Osteocyte (in vitro differentiated cells): ENCODE measurements around the gene SPTLC1. TPM values are rescaled to one million over a fixed set of nuclear protein-coding genes. Genes with fewer than 3 reads are reported as not detected.

Experiments used
- DNase-seq: peaks from one replicate; pipeline ENCODE4 v3.0.0; 2021; ENCODE audit warnings: mixed read lengths; ENCODE audit not compliant: unreplicated experiment; ENCODE audit errors: extremely low spot score
- H3K27ac Mint-ChIP-seq: one replicate; pipeline ENCODE4 v1.8.0; 2021; ENCODE audit warnings: mild to moderate bottlenecking, mixed read lengths; ENCODE audit not compliant: unreplicated experiment
- H3K27me3 Mint-ChIP-seq: one replicate; pipeline ENCODE4 v1.8.0; 2021; ENCODE audit warnings: mixed read lengths; ENCODE audit not compliant: unreplicated experiment
- H3K36me3 Mint-ChIP-seq: one replicate; pipeline ENCODE4 v1.8.0; 2021; ENCODE audit warnings: mixed read lengths; ENCODE audit not compliant: unreplicated experiment
- H3K4me1 Mint-ChIP-seq: one replicate; pipeline ENCODE4 v1.8.0; 2021; ENCODE audit warnings: mixed read lengths; ENCODE audit not compliant: unreplicated experiment
- H3K4me3 Mint-ChIP-seq: one replicate; pipeline ENCODE4 v1.8.0; 2021; ENCODE audit warnings: mild to moderate bottlenecking, moderate library complexity, mixed read lengths; ENCODE audit not compliant: unreplicated experiment
- H3K9me3 Mint-ChIP-seq: one replicate; pipeline ENCODE4 v1.8.0; 2021; ENCODE audit warnings: mixed read lengths; ENCODE audit not compliant: unreplicated experiment
- total RNA-seq: library from RNA; stranded (reverse); gene quantifications from 2 replicates; pipeline ENCODE4 v1.2.1, GENCODE V29; 2021
- TF ChIP-seq, protein P1 (sequence below): fragments of 200-600 bp; sonication (generic); IDR thresholded peaks from 2 replicates; pipeline ENCODE4 v1.5.0; 2021; ENCODE audit warnings: antibody characterized with exemption, mild to moderate bottlenecking, moderate library complexity

SPTLC1 gene
- total RNA-seq, 1 donor from 2014 or later: 93.9 TPM

DNA sequence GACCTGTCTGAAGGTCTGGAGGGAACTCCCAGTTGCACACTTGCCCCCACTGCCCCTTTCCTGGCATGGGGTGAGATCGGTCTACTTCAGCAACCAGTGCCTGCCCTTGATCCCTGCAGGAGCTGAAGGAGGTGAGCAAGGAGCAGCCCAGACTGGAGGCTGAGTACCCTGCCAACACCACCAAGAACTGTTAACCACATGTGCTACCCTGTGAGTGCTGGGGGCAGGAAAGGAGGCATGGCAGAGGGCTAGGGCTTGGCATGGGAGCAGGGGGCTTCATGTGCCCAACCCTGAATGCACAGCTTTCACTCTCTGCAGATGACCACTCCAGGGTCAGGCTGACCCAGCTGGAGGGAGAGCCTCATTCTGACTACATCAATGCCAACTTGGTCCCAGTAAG lies 17.3 kb upstream of the SPTLC1 start:
- H3K4me1 Mint-ChIP-seq: peaks cover 9% of the 10 kb centered on the region
- H3K9me3 Mint-ChIP-seq: peaks cover 9% of the 10 kb centered on the region
- H3K4me3 Mint-ChIP-seq: no peak overlapping the region
- TF ChIP-seq, protein P1, sequence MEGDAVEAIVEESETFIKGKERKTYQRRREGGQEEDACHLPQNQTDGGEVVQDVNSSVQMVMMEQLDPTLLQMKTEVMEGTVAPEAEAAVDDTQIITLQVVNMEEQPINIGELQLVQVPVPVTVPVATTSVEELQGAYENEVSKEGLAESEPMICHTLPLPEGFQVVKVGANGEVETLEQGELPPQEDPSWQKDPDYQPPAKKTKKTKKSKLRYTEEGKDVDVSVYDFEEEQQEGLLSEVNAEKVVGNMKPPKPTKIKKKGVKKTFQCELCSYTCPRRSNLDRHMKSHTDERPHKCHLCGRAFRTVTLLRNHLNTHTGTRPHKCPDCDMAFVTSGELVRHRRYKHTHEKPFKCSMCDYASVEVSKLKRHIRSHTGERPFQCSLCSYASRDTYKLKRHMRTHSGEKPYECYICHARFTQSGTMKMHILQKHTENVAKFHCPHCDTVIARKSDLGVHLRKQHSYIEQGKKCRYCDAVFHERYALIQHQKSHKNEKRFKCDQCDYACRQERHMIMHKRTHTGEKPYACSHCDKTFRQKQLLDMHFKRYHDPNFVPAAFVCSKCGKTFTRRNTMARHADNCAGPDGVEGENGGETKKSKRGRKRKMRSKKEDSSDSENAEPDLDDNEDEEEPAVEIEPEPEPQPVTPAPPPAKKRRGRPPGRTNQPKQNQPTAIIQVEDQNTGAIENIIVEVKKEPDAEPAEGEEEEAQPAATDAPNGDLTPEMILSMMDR: no peak
- peaks cover 14% of the 10 kb centered on the region for H3K27me3 Mint-ChIP-seq
- no peak overlapping the region for H3K27ac Mint-ChIP-seq
- H3K36me3 Mint-ChIP-seq: no peaks in the 10 kb centered on the region
- peak; percentile 65 for DNase-seq

DNA sequence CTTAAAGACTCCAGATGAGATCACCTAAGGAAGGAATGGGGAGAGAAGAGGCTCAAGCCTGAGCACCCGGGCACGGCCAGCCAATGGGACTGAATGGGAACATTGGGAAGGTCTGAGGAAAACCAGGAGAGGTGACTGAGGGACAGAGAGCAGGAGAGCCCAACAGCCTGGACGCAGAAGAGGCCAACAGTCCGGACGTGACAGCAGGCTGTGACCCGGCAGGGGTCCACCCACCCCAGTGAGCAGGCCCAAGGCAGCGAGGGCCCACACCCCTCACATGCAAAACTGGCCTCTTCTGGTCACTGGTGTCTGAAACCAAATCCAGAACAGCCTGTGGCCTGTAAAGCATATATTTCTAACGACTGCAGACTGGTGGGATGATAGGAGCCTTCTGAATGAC lies 7.6 kb upstream of the SPTLC1 start:
- no peak for DNase-seq
- no peaks in the 10 kb centered on the region for H3K9me3 Mint-ChIP-seq
- H3K4me1 Mint-ChIP-seq: no peaks in the 10 kb centered on the region
- no peak overlapping the region for H3K27ac Mint-ChIP-seq
- TF ChIP-seq, protein P1: no peak
- H3K36me3 Mint-ChIP-seq: no peaks in the 10 kb centered on the region
- H3K27me3 Mint-ChIP-seq: peaks cover 33% of the 10 kb centered on the region
- H3K4me3 Mint-ChIP-seq: no peak overlapping the region

DNA sequence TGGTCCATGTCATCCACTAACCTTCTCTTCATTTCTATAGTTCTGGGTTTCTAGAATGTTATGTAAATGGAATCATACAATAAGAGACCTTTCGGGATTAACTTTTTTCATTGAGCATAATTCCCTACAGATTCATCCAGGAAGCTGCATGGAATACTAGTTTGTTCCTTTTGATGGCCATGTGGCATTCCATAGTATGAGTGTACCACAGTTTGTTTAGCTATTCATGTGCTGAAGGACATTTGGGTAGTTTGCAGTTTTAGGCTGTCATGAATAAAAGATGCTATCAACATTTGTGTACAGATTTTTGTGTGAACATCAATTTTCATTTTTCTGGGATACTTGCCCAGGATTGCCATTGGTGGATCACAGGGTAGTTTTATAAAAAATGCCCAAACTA lies 6.8 kb upstream of the SPTLC1 start:
- H3K36me3 Mint-ChIP-seq: no peaks in the 10 kb centered on the region
- no peak for DNase-seq
- TF ChIP-seq, protein P1: no peak
- H3K27me3 Mint-ChIP-seq: peaks cover 33% of the 10 kb centered on the region
- no peak overlapping the region for H3K4me3 Mint-ChIP-seq
- H3K9me3 Mint-ChIP-seq: no peaks in the 10 kb centered on the region
- H3K4me1 Mint-ChIP-seq: no peaks in the 10 kb centered on the region
- H3K27ac Mint-ChIP-seq: no peak overlapping the region

DNA sequence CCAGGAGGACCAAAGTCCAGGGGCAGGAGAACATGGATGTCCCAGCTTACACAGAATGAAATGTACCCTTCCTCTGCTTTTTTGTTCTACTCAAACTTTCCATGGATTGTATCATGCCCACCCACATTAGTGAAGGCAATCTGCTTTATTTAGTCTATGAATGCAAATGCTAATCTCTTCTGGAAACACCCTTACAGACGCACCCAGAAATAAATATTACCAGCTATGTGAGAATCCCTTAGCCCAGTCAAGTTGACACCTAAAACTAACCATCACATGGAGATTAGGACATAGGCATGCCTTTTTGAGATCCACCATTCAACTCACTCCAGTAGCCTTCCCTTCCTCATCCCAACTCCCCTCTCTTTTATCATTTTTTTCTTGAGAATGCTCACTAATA lies 6.1 kb upstream of the SPTLC1 start:
- DNase-seq: no peak
- Mint-ChIP-seq H3K4me1 (no peaks in the 10 kb centered on the region), H3K4me3 (no peak overlapping the region), H3K36me3 (no peaks in the 10 kb centered on the region), H3K27ac (no peak overlapping the region), H3K27me3 (peaks cover 32% of the 10 kb centered on the region), H3K9me3 (no peaks in the 10 kb centered on the region)
- TF ChIP-seq, protein P1: no peak

DNA sequence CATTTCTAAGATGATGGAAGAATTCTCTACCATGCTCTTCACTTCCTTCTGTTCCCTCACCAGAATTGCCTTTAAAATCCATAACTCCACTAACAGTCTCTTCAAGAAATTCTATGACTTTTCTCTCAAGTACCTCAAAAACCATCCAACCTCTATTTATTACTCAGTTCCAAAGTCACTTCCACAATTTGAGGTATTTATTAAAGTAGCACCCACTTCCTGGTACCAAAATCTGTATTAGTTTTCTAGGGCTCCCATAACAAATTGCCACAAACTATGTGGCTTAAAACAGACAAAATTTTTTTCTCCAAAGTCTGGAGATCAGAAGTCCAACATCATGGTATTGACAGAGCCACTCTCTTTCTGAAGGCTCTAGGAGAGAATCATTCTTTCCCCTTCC lies 4.9 kb upstream of the SPTLC1 start:
- H3K27me3 Mint-ChIP-seq: peaks cover 31% of the 10 kb centered on the region
- H3K36me3 Mint-ChIP-seq: no peaks in the 10 kb centered on the region
- DNase-seq: no peak
- H3K4me1 Mint-ChIP-seq: peaks cover 3% of the 10 kb centered on the region
- no peak overlapping the region for H3K27ac Mint-ChIP-seq
- TF ChIP-seq, protein P1: no peak
- no peak overlapping the region for H3K4me3 Mint-ChIP-seq
- no peaks in the 10 kb centered on the region for H3K9me3 Mint-ChIP-seq
